HG02623 (cell line): ENCODE measurements around the gene KCNK5.

Experiments
- ATAC-seq: cut with Tn5 transposase; IDR thresholded peaks from one replicate; pipeline ENCODE4 v1.9.1; 2021; ENCODE audit warnings: moderate library complexity; ENCODE audit not compliant: unreplicated experiment

The KCNK5 gene

DNA sequence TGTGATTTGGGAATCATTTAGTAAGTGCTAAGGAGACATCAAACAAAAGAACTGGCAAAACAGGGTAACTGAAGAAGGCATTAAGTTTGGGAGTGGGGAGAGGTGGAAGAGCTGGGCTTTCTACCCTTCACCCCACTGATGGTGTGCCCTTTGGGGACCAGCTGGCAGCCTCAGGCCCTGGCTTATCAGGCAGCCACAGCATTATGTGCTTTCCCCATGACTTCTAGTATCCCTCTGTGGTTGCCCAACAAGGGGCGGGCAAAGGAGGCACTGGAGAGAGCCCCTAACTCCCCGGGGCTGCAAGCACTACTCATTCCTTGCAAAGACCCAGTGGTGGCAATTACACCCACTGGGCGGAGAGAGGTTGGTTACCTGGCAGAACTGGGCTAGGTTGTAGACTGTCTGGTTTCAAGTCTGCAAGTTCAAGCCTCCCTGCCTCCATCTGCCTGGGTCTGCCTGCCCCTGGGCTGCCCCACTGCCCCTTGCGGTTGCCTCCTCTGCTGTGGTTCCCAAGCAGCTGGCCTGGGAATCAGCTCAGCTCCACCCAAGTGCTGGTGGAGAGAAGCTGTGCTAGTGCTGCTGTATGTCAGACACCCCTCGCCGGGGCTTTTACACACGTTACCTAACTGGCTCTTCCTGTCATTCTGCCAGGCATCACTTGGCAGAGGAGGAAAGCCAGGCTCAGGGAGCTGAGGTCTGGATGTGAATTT lies 29.9 kb downstream of the KCNK5 start:
- no peak for ATAC-seq

DNA sequence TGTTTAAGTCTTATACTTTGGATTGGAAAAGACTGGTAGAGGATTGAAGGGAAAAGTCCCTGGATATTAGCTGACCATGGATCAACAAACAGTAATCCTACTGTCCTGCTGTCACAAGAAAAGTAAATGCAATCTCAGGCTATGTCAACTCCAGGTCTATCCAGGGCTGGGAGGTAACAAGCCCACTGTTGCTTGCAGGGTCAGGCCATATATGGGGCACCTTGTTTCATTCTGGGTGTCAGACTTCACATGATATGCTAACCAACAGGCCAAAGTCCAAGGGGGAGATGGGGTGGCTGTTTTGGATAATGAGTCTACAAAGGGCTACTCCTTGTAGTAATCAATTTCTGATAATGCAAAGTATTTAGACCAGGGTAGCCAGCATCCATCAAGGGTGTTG lies 30.7 kb downstream of the KCNK5 start:
- ATAC-seq = no peak

DNA sequence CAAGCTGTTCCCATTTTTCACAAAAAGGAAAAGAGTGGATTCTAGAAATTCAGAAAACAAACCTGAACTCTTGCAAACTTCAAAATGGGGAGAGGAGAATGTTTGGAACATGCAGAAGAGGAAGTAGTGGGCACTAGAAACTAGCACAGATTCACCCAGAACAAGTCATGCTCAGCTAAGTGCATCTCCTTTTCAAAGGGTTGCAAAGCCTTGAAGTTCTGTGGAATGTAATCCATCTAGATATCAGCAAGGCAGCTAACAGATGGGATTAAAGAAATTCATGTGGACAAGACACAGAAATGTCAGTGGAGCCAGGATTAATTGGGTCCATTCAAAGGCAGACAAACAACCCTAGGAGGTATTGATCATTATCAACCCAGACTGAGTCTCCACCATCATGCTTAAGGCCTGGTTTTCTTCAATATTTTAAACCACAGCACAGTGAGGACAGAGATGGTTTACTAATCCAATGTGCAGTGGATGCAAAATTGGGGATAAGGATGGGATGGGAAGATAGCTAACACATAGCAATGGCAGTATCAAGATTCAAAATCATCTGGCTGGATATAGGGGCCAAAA lies 31.3 kb downstream of the KCNK5 start:
- no peak for ATAC-seq

DNA sequence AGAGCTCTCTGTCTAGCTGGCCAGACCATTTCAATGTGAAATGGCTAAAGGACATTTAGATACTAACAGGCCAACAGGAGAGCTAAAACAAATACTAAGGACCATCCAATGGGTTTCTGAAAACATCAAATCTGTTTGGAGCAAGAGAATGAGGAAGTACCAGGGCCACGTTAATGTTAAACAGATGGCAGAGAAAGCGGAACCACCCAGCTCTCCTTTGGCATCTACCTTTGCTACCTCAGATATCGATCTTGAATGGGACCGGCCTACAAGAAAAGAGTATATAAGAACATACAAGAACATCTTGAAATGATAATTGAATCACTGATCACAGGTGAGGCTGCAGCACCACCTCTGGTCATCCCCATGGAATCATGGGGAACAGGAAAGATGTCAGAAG lies 31.8 kb downstream of the KCNK5 start:
- no peak for ATAC-seq

DNA sequence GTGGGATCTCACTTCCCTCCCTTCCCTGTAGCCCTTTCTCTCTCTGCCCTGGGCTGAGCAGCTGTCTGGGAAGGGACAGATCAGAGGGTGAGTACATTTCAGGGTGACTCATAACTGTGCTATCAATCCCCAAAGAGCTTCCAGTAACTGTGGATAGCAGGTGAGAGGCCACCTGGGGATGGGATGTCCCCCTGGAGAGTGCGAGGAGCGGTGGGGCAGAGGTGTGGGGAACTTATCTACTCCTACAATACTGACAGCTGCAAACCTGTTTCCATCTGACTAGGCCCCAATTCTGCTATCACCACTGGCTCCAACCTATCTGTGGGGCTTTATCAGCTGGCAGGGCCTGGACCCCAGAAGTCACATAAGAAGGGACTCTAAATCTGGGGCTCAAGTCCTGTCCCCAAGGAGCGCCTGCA lies 32.6 kb downstream of the KCNK5 start:
- no peak for ATAC-seq

DNA sequence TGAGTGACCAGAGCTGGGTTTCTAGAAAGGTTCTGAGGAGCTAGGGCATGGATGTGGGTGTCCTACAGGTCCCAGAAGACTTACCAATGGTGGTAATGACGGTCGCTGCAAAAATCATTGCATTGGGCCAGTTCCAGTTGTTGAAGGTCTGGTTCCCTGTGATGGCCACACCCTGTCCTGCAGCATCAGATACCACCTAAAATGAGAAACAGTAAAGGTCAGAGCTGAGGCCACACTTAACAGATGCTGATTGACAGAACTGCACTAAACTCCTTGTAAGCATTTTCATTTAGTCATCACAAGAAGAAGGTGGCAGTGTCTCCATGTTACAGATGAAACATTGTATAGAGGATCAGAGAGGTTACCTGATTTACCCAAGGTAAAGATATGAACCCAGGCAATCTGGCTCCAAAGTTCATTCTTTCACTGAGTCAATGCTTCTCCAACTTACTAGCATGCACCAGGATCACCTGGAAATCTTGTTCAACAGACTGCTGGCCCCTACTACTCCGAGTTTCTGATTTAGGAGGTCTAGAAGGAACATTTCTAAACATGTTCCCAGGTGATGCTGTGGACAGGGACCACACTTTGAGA lies 33.4 kb downstream of the KCNK5 start:
- no peak for ATAC-seq

DNA sequence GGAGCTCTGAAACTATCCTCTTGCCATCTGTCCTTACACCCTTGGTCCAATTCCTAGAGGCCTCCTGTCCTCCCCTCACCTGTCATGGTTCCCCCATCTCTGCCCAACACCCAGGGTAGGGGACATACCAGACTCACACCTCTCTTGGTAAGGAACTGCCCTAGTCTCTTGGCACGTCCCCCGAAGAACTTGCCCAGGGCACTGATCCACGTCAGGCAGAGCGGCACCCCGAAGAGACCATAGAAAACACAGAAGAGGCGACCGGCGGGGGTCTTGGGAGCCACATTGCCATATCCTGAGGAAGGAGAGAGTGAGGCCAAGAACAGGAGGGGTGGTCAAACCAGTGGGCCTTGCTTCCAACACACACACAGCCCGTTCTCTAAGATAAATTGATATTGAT lies 34.8 kb downstream of the KCNK5 start:
- ATAC-seq = no peak

DNA sequence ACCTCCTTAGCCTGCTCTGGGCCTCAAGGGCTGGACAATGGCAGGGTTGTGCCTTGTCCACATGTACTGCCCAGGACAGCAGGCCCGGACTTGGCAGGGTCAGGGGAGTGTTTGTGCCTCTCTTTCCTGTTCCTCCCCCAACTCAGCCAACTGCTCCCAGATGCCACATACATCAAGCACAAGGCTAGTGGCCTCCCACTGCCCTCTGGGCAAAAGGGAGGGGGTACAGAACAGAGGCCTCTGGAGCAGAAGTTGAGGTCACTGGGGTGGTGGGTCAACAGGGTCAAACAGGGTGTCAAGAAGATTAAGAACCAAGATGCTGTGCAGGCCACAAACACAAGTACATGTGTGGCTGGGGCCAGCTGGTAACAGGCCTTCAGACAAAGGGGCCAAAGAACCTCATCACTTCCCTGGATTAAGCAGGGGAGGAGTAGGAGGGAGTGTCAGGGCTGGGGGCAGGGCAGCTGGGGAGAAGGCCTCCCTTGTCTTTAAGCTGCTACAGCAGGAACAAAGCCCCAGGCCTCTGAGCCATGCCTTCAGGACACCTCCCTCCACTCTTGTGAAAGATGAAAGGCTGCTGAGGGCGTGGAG lies 36.0 kb downstream of the KCNK5 start:
- ATAC-seq = no peak

DNA sequence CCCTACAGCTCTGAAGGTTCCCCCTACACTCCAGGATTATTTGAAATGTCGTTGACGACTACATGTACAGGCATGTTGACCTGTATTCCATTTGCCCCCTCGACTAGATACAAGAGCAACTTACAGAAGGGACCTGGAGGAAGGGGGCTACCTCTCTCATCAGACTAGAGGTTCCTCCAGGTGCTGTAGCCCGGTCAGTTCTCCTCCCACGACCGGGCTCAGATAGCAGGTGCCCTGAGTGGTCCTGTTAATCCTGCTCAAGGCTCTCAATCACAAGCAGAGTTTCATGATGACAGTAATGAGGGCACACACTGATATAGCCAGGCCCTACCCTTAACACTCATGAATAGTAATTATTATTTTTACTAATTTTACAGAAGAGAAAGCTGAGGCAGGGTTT lies 36.5 kb downstream of the KCNK5 start:
- no peak for ATAC-seq

DNA sequence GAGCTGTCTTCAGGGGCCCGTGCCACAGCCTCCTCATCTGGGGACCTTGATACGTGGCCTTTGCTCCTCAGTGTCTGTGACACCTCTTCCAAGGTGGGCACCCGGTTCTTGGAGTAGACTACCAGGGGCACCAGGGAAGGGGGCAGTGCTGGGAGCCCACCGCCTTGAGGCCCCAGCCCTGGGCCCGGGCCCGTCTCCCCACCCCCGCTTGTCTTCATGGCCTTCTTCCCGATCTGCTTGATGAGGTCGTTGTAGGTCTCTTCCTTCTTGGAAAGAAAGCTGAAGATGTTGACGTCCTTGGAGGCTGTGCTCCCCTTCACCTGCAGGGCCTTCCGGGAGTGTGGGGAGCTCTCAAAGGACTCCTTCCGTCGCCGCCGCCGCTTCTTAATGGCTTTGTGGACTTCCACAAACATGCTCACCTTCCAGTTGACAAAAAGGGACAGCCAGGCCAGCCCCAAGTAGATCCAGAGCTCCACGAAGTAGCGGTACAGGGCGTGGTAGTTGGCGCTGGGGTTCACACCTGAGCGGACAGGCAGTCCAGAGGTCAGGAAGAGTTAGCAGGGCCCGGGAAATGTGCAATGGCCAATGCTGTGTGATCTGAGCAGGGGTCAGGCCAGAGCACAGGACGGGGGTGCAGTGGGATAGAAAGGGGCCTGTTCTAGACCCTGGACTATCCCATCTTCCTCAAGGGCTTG lies 37.9 kb downstream of the KCNK5 start:
- ATAC-seq = no peak

DNA sequence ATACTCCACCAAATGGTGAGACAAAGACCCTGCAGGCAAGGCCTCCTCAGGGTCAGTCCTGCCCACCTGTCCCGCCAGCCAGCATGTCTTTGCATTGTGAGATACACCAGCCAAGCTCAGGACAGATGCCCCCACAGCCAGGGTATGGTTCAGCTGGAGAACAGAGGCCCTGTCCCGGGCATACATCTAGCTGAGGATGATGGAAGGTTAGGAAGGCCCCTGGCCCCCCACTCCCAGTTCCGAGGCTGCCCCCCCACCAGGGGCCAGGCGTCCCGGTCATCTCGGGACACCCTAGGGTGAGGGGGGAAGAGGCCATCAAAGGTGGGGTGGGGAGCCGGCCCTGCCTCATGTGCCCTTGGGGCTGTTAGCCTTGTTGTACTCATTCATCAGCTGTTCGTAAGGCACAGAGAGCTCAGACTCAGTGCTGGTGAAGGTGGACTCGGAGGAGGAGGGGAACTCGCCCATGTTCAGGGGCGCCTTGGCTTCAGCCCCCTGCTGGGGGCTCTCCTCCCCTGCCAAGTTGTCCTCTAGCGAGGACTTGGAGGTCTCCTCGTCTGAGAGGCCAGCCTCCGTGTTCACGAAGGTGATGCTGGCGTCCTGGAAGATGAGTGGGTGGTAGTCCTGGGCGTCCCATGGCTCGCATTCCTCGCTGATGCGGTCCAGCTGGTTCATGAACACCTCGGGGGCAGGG lies 38.6 kb downstream of the KCNK5 start:
- no peak for ATAC-seq

DNA sequence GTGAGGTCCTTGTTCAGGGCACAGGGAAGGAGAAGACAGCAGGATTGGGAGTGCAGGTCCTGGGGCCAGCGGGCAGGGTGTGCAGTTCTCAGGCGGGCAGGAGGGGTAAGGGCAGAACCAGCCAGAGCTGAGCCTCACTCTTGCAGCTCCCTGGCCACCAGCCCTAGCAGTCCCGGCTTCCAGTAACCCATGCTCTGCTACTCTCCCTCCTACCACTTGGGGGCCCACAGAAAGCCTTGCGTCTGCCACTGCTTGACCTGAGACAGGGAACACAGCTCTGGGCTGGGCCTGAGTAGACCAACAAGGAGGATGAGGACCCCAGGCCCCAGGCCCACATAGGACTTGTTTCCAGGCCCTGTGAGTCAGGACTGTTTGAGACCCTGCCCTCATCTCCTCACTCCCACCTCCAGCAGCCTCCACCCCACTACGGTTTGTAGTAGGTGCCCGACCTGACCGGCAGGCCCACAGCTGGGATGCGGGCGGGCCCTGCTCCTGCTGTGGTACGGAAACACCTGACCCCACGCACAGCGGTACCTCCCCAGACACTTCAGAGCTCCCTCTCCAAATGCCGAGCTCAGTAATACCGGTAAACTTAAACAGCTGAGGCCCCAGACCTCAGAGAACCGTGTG lies 39.2 kb downstream of the KCNK5 start:
- no peak for ATAC-seq

DNA sequence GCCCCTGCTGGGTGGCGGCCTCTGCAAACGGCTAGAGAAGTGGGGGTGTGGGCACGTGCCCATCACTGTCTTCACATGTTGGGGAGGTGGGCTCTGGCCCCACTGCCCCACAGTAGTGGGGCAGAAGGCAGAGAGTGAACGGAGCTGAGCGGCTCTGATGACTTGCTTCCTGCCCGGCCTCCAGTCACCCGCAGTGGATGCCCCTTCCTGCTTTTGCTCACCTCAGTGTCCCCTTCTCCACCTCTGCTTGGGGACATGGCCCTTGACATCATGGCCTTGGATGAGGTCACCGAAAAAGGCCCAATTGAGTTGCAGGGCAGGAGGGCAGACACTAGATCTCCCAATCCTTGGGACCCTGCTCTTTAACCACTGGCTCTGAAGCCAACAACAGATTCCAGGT lies 40.1 kb downstream of the KCNK5 start:
- no peak for ATAC-seq

DNA sequence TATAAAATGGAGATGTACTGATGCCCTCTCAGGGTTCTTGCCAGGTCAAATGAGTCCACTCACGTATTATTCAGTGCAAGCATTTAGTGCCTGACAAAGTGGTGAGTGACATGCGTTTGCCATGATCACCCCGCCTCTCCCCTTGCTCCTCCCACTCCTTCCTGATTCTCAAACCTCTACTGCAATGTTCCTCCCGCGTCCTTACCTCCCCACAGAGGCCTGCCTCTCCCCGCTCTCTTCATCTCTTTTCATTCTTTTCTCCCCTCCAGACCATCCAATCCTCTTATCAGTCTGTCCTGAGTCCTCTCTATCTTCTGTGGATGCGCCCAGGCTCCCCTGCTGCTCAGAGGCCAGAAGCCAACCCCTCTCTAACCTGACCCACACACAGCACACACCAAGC lies 40.7 kb downstream of the KCNK5 start:
- no peak for ATAC-seq

DNA sequence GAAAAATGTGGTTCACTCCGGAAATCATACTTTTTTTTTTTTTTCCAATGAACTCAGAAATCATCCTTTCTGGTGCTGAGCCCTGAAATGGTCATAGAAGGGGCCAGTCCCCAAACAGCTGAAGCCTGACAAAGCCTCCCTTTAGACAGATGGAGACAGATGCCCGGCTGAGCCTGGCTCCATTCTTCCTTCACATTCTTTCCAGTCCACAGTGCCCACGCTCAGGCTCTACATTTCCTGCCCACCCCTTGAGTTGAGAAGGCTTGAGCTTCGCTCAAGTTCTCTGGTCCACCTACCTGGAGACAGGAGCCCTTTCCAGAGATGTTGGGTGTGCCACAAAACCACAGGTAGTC lies 41.2 kb downstream of the KCNK5 start:
- ATAC-seq = no peak

DNA sequence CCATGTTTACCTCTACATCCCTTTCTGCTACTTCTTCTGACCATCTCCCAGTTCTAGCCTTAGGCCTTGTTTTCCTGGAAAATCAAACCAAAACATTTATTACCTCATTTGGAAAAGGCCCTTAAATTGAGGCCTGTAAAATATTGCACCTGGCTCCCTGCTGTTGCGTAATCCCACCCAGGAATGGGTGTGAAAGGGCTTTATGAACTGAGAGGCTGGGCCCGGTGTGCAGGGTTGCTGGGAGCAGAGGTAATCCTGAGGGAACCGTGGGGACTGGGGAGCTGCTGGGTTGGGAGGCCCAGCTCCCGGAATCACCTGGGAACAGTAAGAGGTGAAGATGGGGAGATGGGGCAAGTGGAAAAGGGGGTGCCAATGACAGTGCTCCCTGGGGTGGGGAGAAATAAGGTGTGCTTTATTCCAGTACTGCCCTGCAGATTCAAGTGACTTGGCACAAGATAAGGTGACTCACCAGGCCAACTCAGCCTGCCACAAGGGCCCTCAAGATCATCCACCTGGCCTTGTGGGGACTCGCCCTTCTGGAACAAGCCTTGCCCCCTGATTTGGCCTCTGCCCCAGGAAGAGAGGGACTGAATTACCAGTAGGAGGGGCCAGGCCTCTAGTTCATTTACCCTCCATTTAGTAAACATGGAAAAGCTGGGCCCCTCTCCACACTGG lies 44.2 kb downstream of the KCNK5 start:
- no peak for ATAC-seq

DNA sequence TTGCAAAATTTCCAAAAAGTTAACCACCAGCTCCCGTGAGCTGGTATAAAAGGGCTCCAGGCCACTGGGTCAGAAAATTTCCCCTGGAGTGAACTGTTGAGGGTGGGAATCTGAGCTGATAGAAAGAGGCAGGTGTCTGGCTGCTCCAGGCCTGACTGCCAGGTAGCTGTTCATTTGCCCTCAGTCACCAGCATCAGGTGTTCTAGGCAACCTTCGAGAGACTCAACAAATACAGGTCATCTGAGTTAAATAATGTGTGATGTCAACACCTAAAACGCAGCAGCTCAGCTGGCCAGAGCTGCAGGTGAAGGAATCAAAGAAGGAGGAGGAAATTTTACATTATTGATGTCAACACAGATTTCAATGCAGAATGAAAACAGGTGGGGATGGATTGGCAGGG lies 46.7 kb downstream of the KCNK5 start:
- no peak for ATAC-seq

DNA sequence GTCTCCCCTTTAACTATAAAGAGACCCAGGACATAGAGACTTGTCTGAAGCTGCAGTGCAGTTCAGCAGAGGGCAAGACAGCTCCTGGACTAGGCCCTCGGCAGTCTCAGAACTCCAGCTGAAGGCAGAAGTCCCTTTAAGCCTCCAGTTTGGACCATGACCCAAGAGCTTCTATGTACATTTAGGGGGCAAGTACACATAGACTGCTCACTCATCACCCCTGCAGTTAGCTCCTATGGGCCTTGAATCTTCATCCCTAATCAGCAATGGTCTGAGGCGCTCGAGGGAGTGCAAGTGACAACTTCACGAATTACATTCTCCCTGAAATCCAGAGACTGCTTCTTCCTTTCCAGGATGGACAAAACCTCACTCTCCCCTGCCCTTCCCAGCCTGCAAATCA lies 47.4 kb downstream of the KCNK5 start:
- ATAC-seq = no peak

DNA sequence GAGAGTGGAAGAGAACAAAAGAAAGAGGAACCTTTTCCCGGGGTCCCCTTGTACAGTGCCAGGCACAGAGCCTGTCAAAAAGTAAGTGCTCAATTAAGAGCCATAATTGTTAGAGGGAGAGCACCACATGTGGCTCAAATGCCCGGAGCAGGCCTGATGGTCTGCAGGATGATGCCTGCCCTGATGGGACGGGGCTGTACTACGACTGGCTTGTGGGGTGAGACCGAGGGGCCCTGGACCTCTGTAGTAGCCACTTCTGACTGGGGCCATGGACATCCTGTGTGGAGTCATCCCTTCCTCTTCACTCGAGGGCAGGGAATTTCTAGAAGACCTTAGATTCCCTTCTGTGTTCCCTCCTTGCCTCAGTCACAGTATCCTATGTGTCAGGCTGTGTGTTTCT lies 47.9 kb downstream of the KCNK5 start:
- no peak for ATAC-seq

DNA sequence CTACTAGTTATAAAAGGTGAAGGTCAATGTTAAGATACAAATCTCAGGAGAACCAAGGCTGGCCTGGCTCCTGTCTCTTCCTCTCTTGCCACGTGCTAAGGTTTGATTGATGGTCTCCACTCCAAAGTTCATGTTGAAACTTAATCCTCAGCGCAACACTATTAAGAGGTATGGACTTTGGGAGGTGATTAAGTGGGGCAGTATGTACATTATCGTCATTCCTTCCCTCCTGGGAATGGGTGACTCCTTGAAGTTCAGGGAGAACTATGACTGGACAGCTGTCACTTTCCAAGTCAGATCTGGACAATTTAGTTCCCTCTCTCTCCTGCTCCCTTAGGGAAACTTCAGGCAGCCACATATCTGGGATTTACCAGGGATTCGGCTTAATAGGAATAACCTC lies 50.5 kb downstream of the KCNK5 start:
- ATAC-seq = no peak
